Measurements from ENCODE around the gene CAMTA2. TPM values are rescaled to one million over a fixed set of nuclear protein-coding genes. Genes with fewer than 3 reads are reported as not detected.

Gene CAMTA2
- total RNA-seq, 1 donor from 2014 or later, result 72.1 TPM

DNA sequence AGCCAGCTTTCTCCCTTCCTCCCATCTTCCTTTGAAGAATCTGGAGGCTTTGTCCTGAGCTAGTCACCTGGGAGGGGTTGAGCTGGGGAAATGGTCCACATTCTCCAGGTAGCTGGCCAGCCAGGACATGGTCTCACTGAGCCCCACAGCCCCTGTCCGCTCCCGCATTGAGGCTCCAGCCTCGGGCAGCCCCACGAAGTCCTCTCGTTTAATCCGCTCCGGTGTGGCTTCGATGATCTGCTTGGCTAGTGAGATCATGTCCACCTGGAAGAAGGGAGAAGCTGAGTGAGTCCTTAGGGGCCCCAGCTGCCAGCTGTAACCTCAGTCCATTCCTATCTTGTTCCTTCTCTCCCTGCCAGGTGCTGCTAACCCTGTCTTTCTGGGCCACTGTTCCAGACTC is 17.2 kb downstream of the CAMTA2 start:
- Histone ChIP-seq H3K27ac (peak overlapping the region; percentile 58 to 94), H3K4me1 (peaks cover 9 to 25% of the 10 kb centered on the region in 2 donors), H3K4me3 (no peak overlapping the region), H3K36me3 (peaks cover 22 to 43% of the 10 kb centered on the region in 2 donors), H3K9me3 (no peaks in the 10 kb centered on the region), H3K27me3 (no peaks in the 10 kb centered on the region)
- DNase-seq (ENCODE audit: low spot score in 2 of 2), result no peak
- intact Hi-C loops (cut with DNase I), result no loop called here
- no peak for TF ChIP-seq CTCF (IDR thresholded peaks at IDR 0.05)

- Histone ChIP-seq H3K4me3 (no peak overlapping the region), H3K27ac (peak overlapping the region; percentile 58 to 94), H3K4me1 (peaks cover 9 to 25% of the 10 kb centered on the region in 2 donors), H3K27me3 (no peaks in the 10 kb centered on the region), H3K9me3 (no peaks in the 10 kb centered on the region), H3K36me3 (peaks cover 22 to 42% of the 10 kb centered on the region in 2 donors)
- intact Hi-C loops (cut with DNase I), result loop anchor here (5.0 kb wide), 1 partner anchor 827 kb away; the partner anchor contains the start of genes CYB5D2 and ZZEF1
- TF ChIP-seq CTCF (IDR thresholded peaks at IDR 0.05), result no peak
- DNase-seq (ENCODE audit: low spot score in 2 of 2), result no peak
Observed at GRCh38 chr17:4969551-4970173, 17.8 kb downstream of the CAMTA2 start.

GRCh38 chr17:4969047-4969550 is 18.4 kb downstream of the CAMTA2 start:
- DNase-seq (ENCODE audit: low spot score in 2 of 2), result no peak

DNA sequence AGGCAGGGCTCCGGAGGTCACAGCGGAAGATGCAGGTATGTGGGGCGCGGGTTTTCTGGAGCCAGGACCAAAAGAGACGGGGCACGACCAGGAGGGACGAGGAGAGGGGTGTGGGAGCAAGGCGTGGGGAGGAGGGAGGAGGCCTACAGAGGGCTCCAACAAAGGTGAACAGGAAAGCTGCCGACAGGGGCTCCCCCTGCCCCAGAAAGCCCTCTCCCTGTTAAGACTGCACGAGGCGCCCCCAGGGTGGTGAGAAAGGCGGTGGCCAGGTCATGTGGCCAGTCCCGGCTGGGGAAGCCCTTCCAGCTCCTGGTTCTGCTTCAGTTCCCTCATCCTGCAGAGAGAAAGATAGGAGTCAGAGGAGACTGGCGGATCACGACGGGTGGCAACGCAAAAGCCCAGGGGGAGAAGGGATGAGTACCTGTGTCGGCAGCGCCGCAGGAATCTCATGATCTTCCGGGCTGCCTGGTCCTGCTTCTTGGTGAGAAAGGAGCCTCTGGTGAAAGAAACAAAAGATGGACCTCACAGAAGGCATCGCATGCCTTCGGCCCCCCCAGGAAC is 18.9 kb downstream of the CAMTA2 start:
- no peak for DNase-seq (ENCODE audit: low spot score in 2 of 2)
- H3K9me3 ChIP-seq, result no peaks in the 10 kb centered on the region
- peak overlapping the region; percentile 77 to 78 for H3K4me3 ChIP-seq
- intact Hi-C loops (cut with DNase I), result loop anchor here (1.0 to 5.0 kb wide), 2 partner anchors 59 to 826 kb away; partner anchors contain the start of genes CYB5D2 and ZZEF1
- peaks cover 9 to 25% of the 10 kb centered on the region in 2 donors for H3K4me1 ChIP-seq
- H3K27me3 ChIP-seq, result no peaks in the 10 kb centered on the region
- H3K36me3 ChIP-seq, result peaks cover 17 to 34% of the 10 kb centered on the region in 2 donors
- TF ChIP-seq CTCF (IDR thresholded peaks at IDR 0.05), result no peak
- peak overlapping the region; percentile 94 for H3K27ac ChIP-seq

More at GRCh38 chr17:4969047-4969550, 18.4 kb downstream of the CAMTA2 start:
- TF ChIP-seq CTCF (IDR thresholded peaks at IDR 0.05), result no peak
- Histone ChIP-seq H3K4me3 (peak overlapping the region in 1 of 2 donors; percentile 77), H3K27me3 (no peaks in the 10 kb centered on the region), H3K36me3 (peaks cover 18 to 40% of the 10 kb centered on the region in 2 donors), H3K4me1 (peaks cover 9 to 25% of the 10 kb centered on the region in 2 donors), H3K27ac (peak overlapping the region; percentile 94), H3K9me3 (no peaks in the 10 kb centered on the region)
- intact Hi-C loops (cut with DNase I), result loop anchor here (5.0 kb wide), 1 partner anchor 827 kb away; the partner anchor contains the start of genes CYB5D2 and ZZEF1

DNA sequence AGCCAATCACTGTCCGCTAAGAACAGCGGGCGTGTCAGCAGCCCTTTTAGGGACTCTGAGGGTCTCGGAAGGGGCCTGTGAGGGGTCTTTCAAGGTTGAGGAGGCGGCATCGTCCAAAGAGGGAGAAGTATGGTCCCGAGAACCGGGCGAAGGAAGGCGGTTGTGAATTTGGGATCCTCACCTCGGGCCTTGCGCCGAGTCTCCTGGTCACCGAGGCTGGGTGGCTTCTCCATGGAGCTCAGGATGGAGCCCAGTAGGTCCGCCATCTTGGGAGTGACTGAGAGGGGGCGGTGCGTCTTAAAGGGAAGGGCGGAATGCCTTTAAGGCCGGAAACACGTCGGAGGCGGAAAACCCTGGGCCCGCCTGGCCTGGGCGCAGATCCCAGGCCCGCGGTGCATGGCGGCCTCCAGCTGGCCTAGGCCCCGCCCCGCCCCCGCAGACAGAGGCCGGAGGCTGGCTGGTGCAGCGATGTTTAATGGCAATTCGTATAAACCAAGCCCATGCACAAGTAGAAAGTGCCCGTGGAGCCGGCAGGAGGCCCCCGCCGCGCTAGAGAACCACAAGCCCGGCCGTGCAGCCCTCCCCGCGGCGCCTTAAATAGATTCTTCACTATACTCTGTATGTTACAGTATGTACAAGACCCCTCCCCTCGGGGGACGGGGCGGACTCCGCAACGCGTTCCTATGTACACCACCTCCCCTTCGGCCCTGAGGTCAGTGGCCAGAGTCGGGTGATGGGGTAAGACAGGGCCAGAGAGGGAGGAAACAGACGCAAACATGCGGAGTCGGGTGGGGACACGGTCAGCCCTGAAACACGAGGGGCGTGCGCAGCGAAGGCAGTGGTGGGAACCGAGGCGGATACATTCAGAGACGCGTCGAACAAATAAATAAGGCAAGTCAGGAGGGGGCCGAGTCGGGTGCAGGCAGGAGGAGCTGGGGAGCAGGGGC is 19.7 kb downstream of the CAMTA2 start, which contains the start of gene SPAG7:
Gene SPAG7, minus strand, starts transcription at position 279 of the 947 bp plus-strand sequence. Its CDS starts 13 bp downstream, at position 266.
- intact Hi-C loops (cut with DNase I), result loop anchor here (1.0 to 5.0 kb wide), 5 partner anchors 20 to 826 kb away; partner anchors contain the start of genes CYB5D2, INCA1, KIF1C and PFN1
- DNase-seq (ENCODE audit: low spot score in 2 of 2), result peak; percentile 63 to 96
- peak in 1 of 3 experiments; percentile 3 for TF ChIP-seq CTCF (IDR thresholded peaks at IDR 0.05)
- Histone ChIP-seq H3K27ac (peak within 1 kb of the TSS; percentile 94), H3K4me3 (peak within 1 kb of the TSS; percentile 77 to 78), H3K4me1 (peaks cover 9 to 25% of the 10 kb centered on the region in 2 donors), H3K9me3 (no peaks in the 10 kb centered on the region), H3K27me3 (no peaks in the 10 kb centered on the region), H3K36me3 (peaks cover 9 to 27% of the 10 kb centered on the region in 2 donors)
